ENCODE data around the gene GRAMD4.

GRCh38 chr22:46572911-46573780 lies 47.0 kb upstream of the GRAMD4 start:
- TF ChIP-seq CTCF (IDR thresholded peaks at IDR 0.05) (no peak), CHD2 (IDR thresholded peaks at IDR 0.05; ENCODE audit: low read length, partially characterized antibody) (no peak), GABPA (IDR thresholded peaks at IDR 0.05; ENCODE audit: low read depth) (no peak), POLR2AphosphoS5 (IDR thresholded peaks at IDR 0.05; ENCODE audit: low read depth, low read length) (no peak), EP300 (IDR thresholded peaks at IDR 0.05; ENCODE audit: borderline replicate concordance in 1 of 2, low read depth in 1 of 2, low read length in 1 of 2) (no peak), EZH2phosphoT487 (IDR thresholded peaks at IDR 0.05; ENCODE audit: borderline replicate concordance, low read depth) (no peak), TAF1 (IDR thresholded peaks at IDR 0.05; ENCODE audit: borderline replicate concordance, low read depth, low read length) (no peak), USF2 (IDR thresholded peaks at IDR 0.05; ENCODE audit: borderline replicate concordance, low read depth, low read length) (no peak), RAD21 (IDR thresholded peaks at IDR 0.05; ENCODE audit: low read length) (no peak), YY1 (IDR thresholded peaks at IDR 0.05; ENCODE audit: low read depth) (no peak)

Data from SK-N-SH (cell line).